Measurements from ENCODE around the gene UVSSA.

UVSSA gene

GRCh38 chr4:1316537-1317168 is 30.4 kb upstream of the UVSSA start:
- no peaks in the 10 kb centered on the region for H4K20me1 ChIP-seq (ENCODE audit: insufficient read depth, low read length)
- H3K9me2 ChIP-seq (replicated peaks; ENCODE audit: insufficient read depth, low read length): no peaks in the 10 kb centered on the region
- no peak for TF ChIP-seq CTCF (IDR thresholded peaks at IDR 0.05; ENCODE audit: low read length)
- no peak for TF ChIP-seq EZH2 (optimal IDR thresholded peaks at IDR 0.05; ENCODE audit: low read depth, low read length)
- no peaks in the 10 kb centered on the region for H3K27me3 ChIP-seq (replicated peaks; ENCODE audit: insufficient read depth, low read length)
- DNase-seq: no peak
- H3K4me2 ChIP-seq (ENCODE audit: low read depth, low read length): no peak overlapping the region
- no peak overlapping the region for H2AFZ ChIP-seq (ENCODE audit: low read length)
- H3K9me3 ChIP-seq (replicated peaks; ENCODE audit: insufficient read depth, low read length): no peaks in the 10 kb centered on the region
- no peak overlapping the region for H3K9ac ChIP-seq (ENCODE audit: low read length)
- H3K36me3 ChIP-seq (replicated peaks; ENCODE audit: insufficient read depth, low read length): peaks cover 25% of the 10 kb centered on the region; the same call in 1 of the 2 replicates
- H3K4me1 ChIP-seq (ENCODE audit: low read length): no peaks in the 10 kb centered on the region
- no peak overlapping the region for H3K27ac ChIP-seq (ENCODE audit: low read length)
- peaks cover 13% of the 10 kb centered on the region for H3K79me2 ChIP-seq (ENCODE audit: low read length)
- no peak overlapping the region for H3K4me3 ChIP-seq (ENCODE audit: low read length)
- no peaks in the 10 kb centered on the region for H3F3A ChIP-seq (ENCODE audit: insufficient read depth, low read length)

GRCh38 chr4:1317177-1318045 is 29.6 kb upstream of the UVSSA start:
- Histone ChIP-seq H3K79me2 (ENCODE audit: low read length) (peaks cover 8% of the 10 kb centered on the region; the same call in 1 of the 2 replicates), H3K4me3 (ENCODE audit: low read length) (no peak overlapping the region), H3K27ac (ENCODE audit: low read length) (no peak overlapping the region), H3K4me2 (ENCODE audit: low read depth, low read length) (no peak overlapping the region), H2AFZ (ENCODE audit: low read length) (no peak overlapping the region), H3K9ac (ENCODE audit: low read length) (no peak overlapping the region), H3K27me3 (replicated peaks; ENCODE audit: insufficient read depth, low read length) (no peaks in the 10 kb centered on the region), H3K36me3 (replicated peaks; ENCODE audit: insufficient read depth, low read length) (peaks cover 20% of the 10 kb centered on the region; the same call in 1 of the 2 replicates), H3K9me3 (replicated peaks; ENCODE audit: insufficient read depth, low read length) (no peaks in the 10 kb centered on the region), H4K20me1 (ENCODE audit: insufficient read depth, low read length) (no peaks in the 10 kb centered on the region), H3F3A (ENCODE audit: insufficient read depth, low read length) (no peaks in the 10 kb centered on the region), H3K4me1 (ENCODE audit: low read length) (no peaks in the 10 kb centered on the region), H3K9me2 (replicated peaks; ENCODE audit: insufficient read depth, low read length) (no peaks in the 10 kb centered on the region)
- TF ChIP-seq EZH2phosphoT487 (IDR thresholded peaks at IDR 0.05; ENCODE audit: low read length): no peak
- no peak for TF ChIP-seq CTCF (IDR thresholded peaks at IDR 0.05; ENCODE audit: low read length)
- TF ChIP-seq EZH2 (optimal IDR thresholded peaks at IDR 0.05; ENCODE audit: low read depth, low read length): no peak
- no peak for DNase-seq

GRCh38 chr4:1318046-1318375 is 29.0 kb upstream of the UVSSA start:
- Histone ChIP-seq H4K20me1 (ENCODE audit: insufficient read depth, low read length) (no peaks in the 10 kb centered on the region), H2AFZ (ENCODE audit: low read length) (no peak overlapping the region), H3K36me3 (replicated peaks; ENCODE audit: insufficient read depth, low read length) (peaks cover 14% of the 10 kb centered on the region; the same call in 1 of the 2 replicates), H3K27ac (ENCODE audit: low read length) (no peak overlapping the region), H3K4me1 (ENCODE audit: low read length) (no peaks in the 10 kb centered on the region), H3K4me2 (ENCODE audit: low read depth, low read length) (no peak overlapping the region), H3K27me3 (replicated peaks; ENCODE audit: insufficient read depth, low read length) (no peaks in the 10 kb centered on the region), H3K4me3 (ENCODE audit: low read length) (no peak overlapping the region), H3K9ac (ENCODE audit: low read length) (no peak overlapping the region), H3K9me3 (replicated peaks; ENCODE audit: insufficient read depth, low read length) (no peaks in the 10 kb centered on the region), H3F3A (ENCODE audit: insufficient read depth, low read length) (no peaks in the 10 kb centered on the region), H3K9me2 (replicated peaks; ENCODE audit: insufficient read depth, low read length) (no peaks in the 10 kb centered on the region), H3K79me2 (ENCODE audit: low read length) (peaks cover 3% of the 10 kb centered on the region; the same call in 1 of the 2 replicates)
- no peak for DNase-seq
- TF ChIP-seq CTCF (IDR thresholded peaks at IDR 0.05; ENCODE audit: low read length): no peak
- TF ChIP-seq EZH2phosphoT487 (IDR thresholded peaks at IDR 0.05; ENCODE audit: low read length): no peak
- TF ChIP-seq EZH2 (optimal IDR thresholded peaks at IDR 0.05; ENCODE audit: low read depth, low read length): no peak

Data from MM.1S (cell line).